Adrenal gland (tissue), 12 donors: ENCODE results near the gene KCNIP3. TPM values are rescaled to one million over a fixed set of nuclear protein-coding genes. Genes with fewer than 3 reads are reported as not detected.

Experiments
- DNase-seq, 7 donors: peaks; one replicate each; pipeline ENCODE4 v3.0.0-alpha.2; 2019 to 2020
- H3K27ac ChIP-seq, 5 donors: fragments of 200-600 bp; sonication (generic) in 4 of 5; 1 replicate in 3 of 5; 2 replicates in 2 of 5; pipeline versions ENCODE4 v1.5.1 to v1.8.0; 2016 to 2020; ENCODE audit warnings: mild to moderate bottlenecking in 1 of 5
- H3K27me3 ChIP-seq: fragments of 200-600 bp; 2 replicates; pipeline ENCODE4 v1.8.0; 2021
- H3K36me3 ChIP-seq, 2 donors: fragments of 200-600 bp; replicated peaks in 1 of 2; 1 replicate in 1 of 2; 2 replicates in 1 of 2; pipeline versions ENCODE4 v1.5.1 to v1.8.0; 2018 to 2022
- H3K4me1 ChIP-seq, 2 donors: fragments of 200-600 bp; replicated peaks in 1 of 2; 1 replicate in 1 of 2; 2 replicates in 1 of 2; pipeline versions ENCODE4 v1.5.1 to v1.8.0; 2018 to 2021
- H3K4me3 ChIP-seq, 4 donors: fragments of 200-600 bp; sonication (generic) in 3 of 4; one replicate each; pipeline ENCODE4 v1.5.1; 2016 to 2018
- H3K9me3 ChIP-seq, 3 donors: fragments of 200-600 bp; sonication (generic) in 1 of 3; replicated peaks in 1 of 3; 1 replicate in 2 of 3; 2 replicates in 1 of 3; pipeline versions ENCODE4 v1.5.1 to v1.8.0; 2016 to 2021
- POLR2A ChIP-seq, 2 donors: fragments of 450-650 bp; IDR thresholded peaks; one replicate each; pipeline ENCODE4 v1.6.1; 2017; ENCODE audit warnings: antibody characterized with exemption in 2 of 2, mild to moderate bottlenecking in 2 of 2, moderate library complexity in 1 of 2
- WGBS, 4 donors: extraction: QIAGEN DNeasy Blood & Tissue Kit in 2 of 4; methylation state at CpG; one replicate each; pipeline versions ENCODE4 v1.1.5 to v1.1.7; 2013 to 2017; 5-methylcytosine and 5-hydroxymethylcytosine counted together
- intact Hi-C, 2 donors: fragments of 100-400 bp; cut with DNase I; formaldehyde crosslinking; loops; one replicate each; pipeline versions ENCODE4 v1.14.1 to v1.15.0; 2022 to 2023
- polyA plus RNA-seq, 3 donors: library from polyadenylated mRNA; stranded (reverse); fragments of 200-250 nt in 2 of 3; fragments of 350-450 nt in 1 of 3; fragmentation: Illumina TruSeq in 1 of 3; extraction: RNeasy Lipid Tissue Mini Kit (QIAGEN cat#74804) in 1 of 3; gene quantifications; one replicate each; pipeline ENCODE4 v1.2.3, GENCODE V29; 2013 to 2014
- total RNA-seq, 9 donors: library from RNA; depleted of rRNA in 4 of 9; stranded (reverse); fragments of >200 nt in 4 of 9; fragments of 120-200 nt in 1 of 9; fragmentation: NEBNext Ultra II Directional in 1 of 9; extraction: Animal tissue kit (Norgen Biotek cat#: 25700) in 1 of 9; gene quantifications; one replicate each; pipeline versions ENCODE4 v1.1.0 to v1.2.4, GENCODE V29; 2013 to 2023
- TF ChIP-seq, protein P1 (sequence below), 6 experiments: fragments of 450-650 bp in 4 of 6; fragments of 200-600 bp in 2 of 6; sonication (generic) in 1 of 6; IDR thresholded peaks; 1 replicate in 5 of 6; 2 replicates in 1 of 6; pipeline versions ENCODE4 v1.5.1 to v1.8.0; 2016 to 2021; ENCODE audit warnings: antibody characterized with exemption in 6 of 6, mild to moderate bottlenecking in 2 of 6, moderate library complexity in 1 of 6
- donor health status: healthy with polysubstance abuse.
- donor health status: Bipolar disorder and iron deficiency.
- donor health status: DM: yes; HTN: yes; CAD: no.
- donor health status: DM: no; HTN: no; CAD: no.
- donor health status: DM: no; HTN: no; CAD: no.
- donor health status: DM: yes; HTN: yes; CAD: no.

Gene KCNIP3
- total and polyA plus RNA-seq, 12 donors, result 0.54 to 6.3 (median 1.7) TPM

DNA sequence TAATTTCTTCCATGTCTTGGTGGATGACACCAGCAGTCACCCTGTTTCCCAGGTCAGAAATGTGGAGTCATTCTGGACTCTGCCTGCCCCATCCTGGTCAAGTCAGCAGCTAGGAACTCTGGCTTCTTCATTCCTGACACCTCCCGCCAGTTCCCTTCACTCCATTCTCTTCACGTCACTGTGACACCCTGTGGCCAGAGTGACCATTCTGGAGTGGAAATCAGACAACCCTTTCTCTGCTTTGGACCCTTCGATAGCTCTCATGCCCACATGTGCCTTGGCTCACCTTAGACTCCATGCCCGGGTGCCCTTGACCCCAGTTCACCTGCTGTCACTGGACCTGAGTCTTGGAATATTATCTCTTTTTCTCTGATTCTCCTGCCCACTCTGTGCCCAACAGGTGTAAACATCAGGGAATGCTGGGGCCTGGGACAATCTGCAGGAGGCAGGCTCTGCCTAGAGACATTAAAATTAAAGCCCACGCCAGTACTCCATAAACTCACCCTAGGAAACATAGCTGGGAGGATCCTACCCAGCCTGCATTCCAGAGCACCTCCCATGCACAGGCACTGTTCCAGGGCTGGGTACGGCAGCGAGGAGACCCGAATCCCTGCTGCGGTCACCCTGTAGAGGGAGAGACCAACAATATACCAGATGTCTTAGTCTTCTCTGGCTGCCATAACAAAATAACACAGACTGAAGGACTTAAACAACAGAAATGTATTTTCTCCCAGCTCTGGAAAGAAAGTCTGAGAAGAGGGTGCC, 64.3 kb downstream of the KCNIP3 start:
- no peak overlapping the region for H3K4me3 ChIP-seq
- no peaks in the 10 kb centered on the region for H3K4me1 ChIP-seq
- TF ChIP-seq POLR2A (IDR thresholded peaks at IDR 0.05), result no peak
- TF ChIP-seq, protein P1, sequence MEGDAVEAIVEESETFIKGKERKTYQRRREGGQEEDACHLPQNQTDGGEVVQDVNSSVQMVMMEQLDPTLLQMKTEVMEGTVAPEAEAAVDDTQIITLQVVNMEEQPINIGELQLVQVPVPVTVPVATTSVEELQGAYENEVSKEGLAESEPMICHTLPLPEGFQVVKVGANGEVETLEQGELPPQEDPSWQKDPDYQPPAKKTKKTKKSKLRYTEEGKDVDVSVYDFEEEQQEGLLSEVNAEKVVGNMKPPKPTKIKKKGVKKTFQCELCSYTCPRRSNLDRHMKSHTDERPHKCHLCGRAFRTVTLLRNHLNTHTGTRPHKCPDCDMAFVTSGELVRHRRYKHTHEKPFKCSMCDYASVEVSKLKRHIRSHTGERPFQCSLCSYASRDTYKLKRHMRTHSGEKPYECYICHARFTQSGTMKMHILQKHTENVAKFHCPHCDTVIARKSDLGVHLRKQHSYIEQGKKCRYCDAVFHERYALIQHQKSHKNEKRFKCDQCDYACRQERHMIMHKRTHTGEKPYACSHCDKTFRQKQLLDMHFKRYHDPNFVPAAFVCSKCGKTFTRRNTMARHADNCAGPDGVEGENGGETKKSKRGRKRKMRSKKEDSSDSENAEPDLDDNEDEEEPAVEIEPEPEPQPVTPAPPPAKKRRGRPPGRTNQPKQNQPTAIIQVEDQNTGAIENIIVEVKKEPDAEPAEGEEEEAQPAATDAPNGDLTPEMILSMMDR (IDR thresholded peaks at IDR 0.05), result no peak
- peak in 1 of 7 donors; percentile 7 for DNase-seq
- no peaks in the 10 kb centered on the region for H3K9me3 ChIP-seq
- H3K27ac ChIP-seq, result no peak overlapping the region
- intact Hi-C loops, result no loop called here
- H3K36me3 ChIP-seq, result no peaks in the 10 kb centered on the region
- no peaks in the 10 kb centered on the region for H3K27me3 ChIP-seq
- WGBS, 4 donors, result 81 to 88% (median 85%) methylated on average over 9 of the region's 9 CpGs

DNA sequence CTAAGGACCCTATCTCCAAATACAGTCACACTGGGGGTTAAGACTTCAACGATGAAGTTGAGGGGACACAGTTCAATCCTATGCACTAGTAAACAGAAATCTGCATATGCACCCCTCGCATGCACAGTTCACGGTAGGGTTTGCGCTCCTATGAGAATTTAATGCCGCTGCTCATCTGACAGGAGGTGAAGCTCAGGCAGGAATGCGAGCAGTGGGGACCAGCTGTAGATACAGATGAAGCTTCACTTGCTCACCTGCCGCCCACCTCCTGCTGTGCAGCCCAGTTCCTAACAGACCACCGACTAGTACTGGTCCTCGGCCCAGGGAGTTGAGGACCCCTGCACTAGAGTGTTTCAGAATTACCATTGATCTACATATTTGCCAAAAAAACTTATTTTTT, 65.3 kb downstream of the KCNIP3 start:
- DNase-seq, result peak in 1 of 7 donors; percentile 5
- Histone ChIP-seq H3K27ac (no peak overlapping the region), H3K9me3 (no peaks in the 10 kb centered on the region), H3K4me1 (no peaks in the 10 kb centered on the region), H3K36me3 (no peaks in the 10 kb centered on the region), H3K4me3 (no peak overlapping the region), H3K27me3 (no peaks in the 10 kb centered on the region)
- TF ChIP-seq, protein P1 (IDR thresholded peaks at IDR 0.05), result no peak
- TF ChIP-seq POLR2A (IDR thresholded peaks at IDR 0.05), result no peak
- intact Hi-C loops, result no loop called here
- 84 to 94% (median 89%) methylated on average over 9 of the region's 9 CpGs for WGBS, 4 donors

- Histone ChIP-seq H3K27me3 (no peaks in the 10 kb centered on the region), H3K9me3 (no peaks in the 10 kb centered on the region), H3K4me3 (no peak overlapping the region), H3K27ac (no peak overlapping the region), H3K4me1 (no peaks in the 10 kb centered on the region), H3K36me3 (no peaks in the 10 kb centered on the region)
- DNase-seq, result no peak
- TF ChIP-seq, protein P1 (IDR thresholded peaks at IDR 0.05), result no peak
- TF ChIP-seq POLR2A (IDR thresholded peaks at IDR 0.05), result no peak
- WGBS, 4 donors, result 74 to 83% (median 77%) methylated on average over 6 of the region's 6 CpGs
- intact Hi-C loops, result no loop called here
Observed at GRCh38 chr2:95366514-95366913, 69.4 kb downstream of the KCNIP3 start.

GRCh38 chr2:95372216-95372829, 75.2 kb downstream of the KCNIP3 start:
- Histone ChIP-seq H3K9me3 (no peaks in the 10 kb centered on the region), H3K27ac (no peak overlapping the region), H3K4me3 (no peak overlapping the region), H3K36me3 (no peaks in the 10 kb centered on the region), H3K27me3 (no peaks in the 10 kb centered on the region), H3K4me1 (no peaks in the 10 kb centered on the region)
- WGBS, 4 donors, result 85 to 93% (median 90%) methylated on average over 8 of the region's 8 CpGs
- intact Hi-C loops, result no loop called here
- DNase-seq, result peak in 1 of 7 donors; percentile 8
- TF ChIP-seq, protein P1 (IDR thresholded peaks at IDR 0.05), result no peak
- TF ChIP-seq POLR2A (IDR thresholded peaks at IDR 0.05), result no peak
